ENCODE data around the gene COX15. TPM values are rescaled to one million over a fixed set of nuclear protein-coding genes. Genes with fewer than 3 reads are reported as not detected.

COX15 gene
- total RNA-seq, 3 donors from 2014 or later (not counting 1 experiment from before 2014, with no cell fraction given): 17.1 to 27.9 (median 20.3) TPM

- no peaks in the 10 kb centered on the region for H3K27me3 ChIP-seq (ENCODE audit: control insufficient read depth, insufficient read depth, low read length)
- TF ChIP-seq, protein P1, sequence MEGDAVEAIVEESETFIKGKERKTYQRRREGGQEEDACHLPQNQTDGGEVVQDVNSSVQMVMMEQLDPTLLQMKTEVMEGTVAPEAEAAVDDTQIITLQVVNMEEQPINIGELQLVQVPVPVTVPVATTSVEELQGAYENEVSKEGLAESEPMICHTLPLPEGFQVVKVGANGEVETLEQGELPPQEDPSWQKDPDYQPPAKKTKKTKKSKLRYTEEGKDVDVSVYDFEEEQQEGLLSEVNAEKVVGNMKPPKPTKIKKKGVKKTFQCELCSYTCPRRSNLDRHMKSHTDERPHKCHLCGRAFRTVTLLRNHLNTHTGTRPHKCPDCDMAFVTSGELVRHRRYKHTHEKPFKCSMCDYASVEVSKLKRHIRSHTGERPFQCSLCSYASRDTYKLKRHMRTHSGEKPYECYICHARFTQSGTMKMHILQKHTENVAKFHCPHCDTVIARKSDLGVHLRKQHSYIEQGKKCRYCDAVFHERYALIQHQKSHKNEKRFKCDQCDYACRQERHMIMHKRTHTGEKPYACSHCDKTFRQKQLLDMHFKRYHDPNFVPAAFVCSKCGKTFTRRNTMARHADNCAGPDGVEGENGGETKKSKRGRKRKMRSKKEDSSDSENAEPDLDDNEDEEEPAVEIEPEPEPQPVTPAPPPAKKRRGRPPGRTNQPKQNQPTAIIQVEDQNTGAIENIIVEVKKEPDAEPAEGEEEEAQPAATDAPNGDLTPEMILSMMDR (IDR thresholded peaks at IDR 0.05): no peak
- Mint-ChIP-seq H3K27ac (no peak overlapping the region), H3K4me1 (peaks cover 4 to 7% of the 10 kb centered on the region in 2 donors), H3K27me3 (ENCODE audit: low read depth in 2 of 2) (peaks cover 0 to 3% of the 10 kb centered on the region in 2 donors), H3K36me3 (no peaks in the 10 kb centered on the region), H3K9me3 (no peaks in the 10 kb centered on the region), H3K4me3 (no peak overlapping the region)
- no peak overlapping the region for H3K27ac ChIP-seq (ENCODE audit: low read length)
- no peaks in the 10 kb centered on the region for H3K4me1 ChIP-seq (ENCODE audit: control insufficient read depth, insufficient read depth, low read length)
- no peak for ATAC-seq
- DNase-seq: no peak
- H3K9me3 ChIP-seq (ENCODE audit: control insufficient read depth, insufficient read depth, low read length): no peaks in the 10 kb centered on the region
- intact Hi-C loops (cut with micrococcal nuclease): no loop called here
- no peaks in the 10 kb centered on the region for H3K36me3 ChIP-seq (ENCODE audit: control insufficient read depth, insufficient read depth, low read length)
- no peak overlapping the region for H3K4me3 ChIP-seq (ENCODE audit: low read length)
Measured at GRCh38 chr10:99775850-99776249, 43.9 kb upstream of the COX15 start.

GRCh38 chr10:99770408-99771045 is 38.6 kb upstream of the COX15 start:
- Mint-ChIP-seq H3K27ac (no peak overlapping the region), H3K4me1 (peaks cover 15 to 17% of the 10 kb centered on the region in 2 donors), H3K4me3 (no peak overlapping the region), H3K36me3 (no peaks in the 10 kb centered on the region), H3K27me3 (ENCODE audit: low read depth in 2 of 2) (no peaks in the 10 kb centered on the region), H3K9me3 (no peaks in the 10 kb centered on the region)
- ATAC-seq (no peak), DNase-seq (no peak)
- Histone ChIP-seq H3K27me3 (ENCODE audit: control insufficient read depth, insufficient read depth, low read length) (no peaks in the 10 kb centered on the region), H3K4me1 (ENCODE audit: control insufficient read depth, insufficient read depth, low read length) (peaks cover 14% of the 10 kb centered on the region), H3K27ac (ENCODE audit: low read length) (no peak overlapping the region), H3K4me3 (ENCODE audit: low read length) (no peak overlapping the region), H3K9me3 (ENCODE audit: control insufficient read depth, insufficient read depth, low read length) (no peaks in the 10 kb centered on the region), H3K36me3 (ENCODE audit: control insufficient read depth, insufficient read depth, low read length) (no peaks in the 10 kb centered on the region)
- intact Hi-C loops (cut with micrococcal nuclease): no loop called here
- WGBS (ENCODE audit: insufficient coverage): 75% methylated on average over 2 of the region's 4 CpGs
- TF ChIP-seq, protein P1 (IDR thresholded peaks at IDR 0.05): no peak

DNA sequence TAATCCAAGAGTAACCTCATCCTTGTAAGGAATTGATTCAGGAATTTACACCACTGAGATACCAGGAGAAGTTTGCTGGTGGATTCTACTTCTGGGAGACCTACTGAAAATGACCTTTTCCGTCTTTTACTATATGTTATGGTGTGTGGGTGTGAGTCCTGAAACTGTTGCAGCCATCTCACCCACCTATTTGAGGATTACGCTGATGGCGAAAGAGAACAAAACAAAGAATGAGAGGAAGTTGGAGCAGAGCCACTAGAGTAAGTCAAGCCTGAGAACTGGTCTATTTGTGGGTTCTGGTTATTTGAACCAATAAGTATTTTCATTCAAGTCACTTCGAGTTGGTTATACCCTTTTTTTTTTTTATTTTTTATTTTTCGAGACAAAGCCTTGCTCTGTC is 37.8 kb upstream of the COX15 start:
- H3K9me3 ChIP-seq (ENCODE audit: control insufficient read depth, insufficient read depth, low read length): no peaks in the 10 kb centered on the region
- DNase-seq (no peak), ATAC-seq (no peak)
- no peak overlapping the region for H3K27ac ChIP-seq (ENCODE audit: low read length)
- Mint-ChIP-seq H3K36me3 (no peaks in the 10 kb centered on the region), H3K27me3 (ENCODE audit: low read depth in 2 of 2) (no peaks in the 10 kb centered on the region), H3K27ac (no peak overlapping the region), H3K4me3 (no peak overlapping the region), H3K9me3 (no peaks in the 10 kb centered on the region), H3K4me1 (peaks cover 15 to 18% of the 10 kb centered on the region in 2 donors)
- no peaks in the 10 kb centered on the region for H3K36me3 ChIP-seq (ENCODE audit: control insufficient read depth, insufficient read depth, low read length)
- WGBS (ENCODE audit: insufficient coverage): 79% methylated on average over 5 of the region's 5 CpGs
- intact Hi-C loops (cut with micrococcal nuclease): no loop called here
- H3K4me3 ChIP-seq (ENCODE audit: low read length): no peak overlapping the region
- H3K27me3 ChIP-seq (ENCODE audit: control insufficient read depth, insufficient read depth, low read length): no peaks in the 10 kb centered on the region
- TF ChIP-seq, protein P1 (IDR thresholded peaks at IDR 0.05): no peak
- peaks cover 14% of the 10 kb centered on the region for H3K4me1 ChIP-seq (ENCODE audit: control insufficient read depth, insufficient read depth, low read length)

- 96% methylated on average over 2 of the region's 2 CpGs for WGBS (ENCODE audit: insufficient coverage)
- no peaks in the 10 kb centered on the region for H3K9me3 Mint-ChIP-seq
- no peak for ATAC-seq
- H3K36me3 ChIP-seq (ENCODE audit: control insufficient read depth, insufficient read depth, low read length): no peaks in the 10 kb centered on the region
- H3K4me3 Mint-ChIP-seq: no peak overlapping the region
- no peak overlapping the region for H3K4me3 ChIP-seq (ENCODE audit: low read length)
- no peaks in the 10 kb centered on the region for H3K36me3 Mint-ChIP-seq
- TF ChIP-seq, protein P1 (IDR thresholded peaks at IDR 0.05): no peak
- H3K4me1 Mint-ChIP-seq: peaks cover 15 to 18% of the 10 kb centered on the region in 2 donors
- DNase-seq: no peak
- intact Hi-C loops (cut with micrococcal nuclease): no loop called here
- no peaks in the 10 kb centered on the region for H3K27me3 ChIP-seq (ENCODE audit: control insufficient read depth, insufficient read depth, low read length)
- no peaks in the 10 kb centered on the region for H3K9me3 ChIP-seq (ENCODE audit: control insufficient read depth, insufficient read depth, low read length)
- H3K4me1 ChIP-seq (ENCODE audit: control insufficient read depth, insufficient read depth, low read length): peaks cover 14% of the 10 kb centered on the region
- H3K27ac ChIP-seq (ENCODE audit: low read length): no peak overlapping the region
- H3K27ac Mint-ChIP-seq: no peak overlapping the region
- H3K27me3 Mint-ChIP-seq (ENCODE audit: low read depth in 2 of 2): no peaks in the 10 kb centered on the region
Measured at GRCh38 chr10:99768556-99768955, 36.6 kb upstream of the COX15 start.
